ENCODE measurements around the gene IFT81. TPM values are rescaled to one million over a fixed set of nuclear protein-coding genes. Genes with fewer than 3 reads are reported as not detected.

Gene IFT81
- total and polyA plus RNA-seq, 2 of the 13 experiments (the other 11 are each of a cell fraction or from before 2014, with no cell fraction given), result 4.2 to 13.0 TPM

DNA sequence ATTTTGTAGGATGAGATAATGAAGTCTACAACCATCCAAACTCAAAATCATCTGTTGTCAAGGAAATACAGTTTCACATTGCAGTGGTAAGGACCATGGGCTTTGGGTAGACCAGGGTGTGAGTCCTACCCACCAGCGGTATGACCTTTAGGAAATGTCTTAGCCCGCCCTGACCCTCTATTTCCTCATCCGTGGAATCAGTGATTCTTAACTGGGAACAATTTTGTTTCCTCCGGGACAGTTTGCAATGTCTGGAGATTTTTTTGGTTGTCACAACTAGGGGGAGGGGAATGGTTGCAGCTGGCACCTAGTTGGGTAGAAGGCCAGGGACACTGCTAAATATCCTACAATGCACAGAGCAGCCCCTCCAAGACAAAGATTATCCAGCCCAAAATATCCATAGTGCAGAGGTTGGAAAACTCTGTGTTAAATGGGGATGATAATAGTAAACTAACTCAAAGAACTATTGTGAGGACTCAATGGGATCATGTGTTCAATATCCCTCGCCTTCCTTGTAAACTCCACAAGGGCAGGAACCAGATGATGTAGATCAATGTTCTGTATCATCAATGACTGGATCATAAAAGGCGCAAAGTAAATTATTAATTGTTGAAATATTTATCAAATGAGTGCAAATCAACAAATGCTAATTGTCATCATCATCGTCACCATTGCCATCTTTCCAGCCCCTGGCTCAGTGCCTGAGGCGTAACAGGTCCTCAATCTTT, 15.7 kb upstream of the IFT81 start (continued):
- TF ChIP-seq, protein P1, sequence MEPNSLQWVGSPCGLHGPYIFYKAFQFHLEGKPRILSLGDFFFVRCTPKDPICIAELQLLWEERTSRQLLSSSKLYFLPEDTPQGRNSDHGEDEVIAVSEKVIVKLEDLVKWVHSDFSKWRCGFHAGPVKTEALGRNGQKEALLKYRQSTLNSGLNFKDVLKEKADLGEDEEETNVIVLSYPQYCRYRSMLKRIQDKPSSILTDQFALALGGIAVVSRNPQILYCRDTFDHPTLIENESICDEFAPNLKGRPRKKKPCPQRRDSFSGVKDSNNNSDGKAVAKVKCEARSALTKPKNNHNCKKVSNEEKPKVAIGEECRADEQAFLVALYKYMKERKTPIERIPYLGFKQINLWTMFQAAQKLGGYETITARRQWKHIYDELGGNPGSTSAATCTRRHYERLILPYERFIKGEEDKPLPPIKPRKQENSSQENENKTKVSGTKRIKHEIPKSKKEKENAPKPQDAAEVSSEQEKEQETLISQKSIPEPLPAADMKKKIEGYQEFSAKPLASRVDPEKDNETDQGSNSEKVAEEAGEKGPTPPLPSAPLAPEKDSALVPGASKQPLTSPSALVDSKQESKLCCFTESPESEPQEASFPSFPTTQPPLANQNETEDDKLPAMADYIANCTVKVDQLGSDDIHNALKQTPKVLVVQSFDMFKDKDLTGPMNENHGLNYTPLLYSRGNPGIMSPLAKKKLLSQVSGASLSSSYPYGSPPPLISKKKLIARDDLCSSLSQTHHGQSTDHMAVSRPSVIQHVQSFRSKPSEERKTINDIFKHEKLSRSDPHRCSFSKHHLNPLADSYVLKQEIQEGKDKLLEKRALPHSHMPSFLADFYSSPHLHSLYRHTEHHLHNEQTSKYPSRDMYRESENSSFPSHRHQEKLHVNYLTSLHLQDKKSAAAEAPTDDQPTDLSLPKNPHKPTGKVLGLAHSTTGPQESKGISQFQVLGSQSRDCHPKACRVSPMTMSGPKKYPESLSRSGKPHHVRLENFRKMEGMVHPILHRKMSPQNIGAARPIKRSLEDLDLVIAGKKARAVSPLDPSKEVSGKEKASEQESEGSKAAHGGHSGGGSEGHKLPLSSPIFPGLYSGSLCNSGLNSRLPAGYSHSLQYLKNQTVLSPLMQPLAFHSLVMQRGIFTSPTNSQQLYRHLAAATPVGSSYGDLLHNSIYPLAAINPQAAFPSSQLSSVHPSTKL (CRISPR knock-in tag; IDR thresholded peaks at IDR 0.05), result no peak
- TF ChIP-seq MLLT10 (CRISPR knock-in tag; IDR thresholded peaks at IDR 0.05) (no peak), ZBTB38 (CRISPR knock-in tag; IDR thresholded peaks at IDR 0.05) (no peak), ZNF75D (CRISPR knock-in tag; IDR thresholded peaks at IDR 0.05; ENCODE audit: borderline replicate concordance) (no peak), ISL2 (CRISPR knock-in tag; IDR thresholded peaks at IDR 0.05) (0 out of 2 replicates have a peak, but pooled peaks have one; percentile 5), ZBTB21 (CRISPR knock-in tag; IDR thresholded peaks at IDR 0.05) (no peak), ZNF510 (CRISPR knock-in tag; IDR thresholded peaks at IDR 0.05; ENCODE audit: low read depth) (no peak), ZNF557 (CRISPR knock-in tag; IDR thresholded peaks at IDR 0.05) (no peak), NRL (CRISPR knock-in tag; IDR thresholded peaks at IDR 0.05; ENCODE audit: borderline replicate concordance) (no peak), TEAD2 (CRISPR knock-in tag; IDR thresholded peaks at IDR 0.05) (no peak), ZNF496 (CRISPR knock-in tag; IDR thresholded peaks at IDR 0.05; ENCODE audit: insufficient replicate concordance) (no peak), ZNF777 (CRISPR knock-in tag; IDR thresholded peaks at IDR 0.05) (no peak), ZNF549 (CRISPR knock-in tag; IDR thresholded peaks at IDR 0.05) (no peak), RFX5 (IDR thresholded peaks at IDR 0.05; ENCODE audit: low read depth, low read length) (no peak)
- TF ChIP-seq, protein P2, sequence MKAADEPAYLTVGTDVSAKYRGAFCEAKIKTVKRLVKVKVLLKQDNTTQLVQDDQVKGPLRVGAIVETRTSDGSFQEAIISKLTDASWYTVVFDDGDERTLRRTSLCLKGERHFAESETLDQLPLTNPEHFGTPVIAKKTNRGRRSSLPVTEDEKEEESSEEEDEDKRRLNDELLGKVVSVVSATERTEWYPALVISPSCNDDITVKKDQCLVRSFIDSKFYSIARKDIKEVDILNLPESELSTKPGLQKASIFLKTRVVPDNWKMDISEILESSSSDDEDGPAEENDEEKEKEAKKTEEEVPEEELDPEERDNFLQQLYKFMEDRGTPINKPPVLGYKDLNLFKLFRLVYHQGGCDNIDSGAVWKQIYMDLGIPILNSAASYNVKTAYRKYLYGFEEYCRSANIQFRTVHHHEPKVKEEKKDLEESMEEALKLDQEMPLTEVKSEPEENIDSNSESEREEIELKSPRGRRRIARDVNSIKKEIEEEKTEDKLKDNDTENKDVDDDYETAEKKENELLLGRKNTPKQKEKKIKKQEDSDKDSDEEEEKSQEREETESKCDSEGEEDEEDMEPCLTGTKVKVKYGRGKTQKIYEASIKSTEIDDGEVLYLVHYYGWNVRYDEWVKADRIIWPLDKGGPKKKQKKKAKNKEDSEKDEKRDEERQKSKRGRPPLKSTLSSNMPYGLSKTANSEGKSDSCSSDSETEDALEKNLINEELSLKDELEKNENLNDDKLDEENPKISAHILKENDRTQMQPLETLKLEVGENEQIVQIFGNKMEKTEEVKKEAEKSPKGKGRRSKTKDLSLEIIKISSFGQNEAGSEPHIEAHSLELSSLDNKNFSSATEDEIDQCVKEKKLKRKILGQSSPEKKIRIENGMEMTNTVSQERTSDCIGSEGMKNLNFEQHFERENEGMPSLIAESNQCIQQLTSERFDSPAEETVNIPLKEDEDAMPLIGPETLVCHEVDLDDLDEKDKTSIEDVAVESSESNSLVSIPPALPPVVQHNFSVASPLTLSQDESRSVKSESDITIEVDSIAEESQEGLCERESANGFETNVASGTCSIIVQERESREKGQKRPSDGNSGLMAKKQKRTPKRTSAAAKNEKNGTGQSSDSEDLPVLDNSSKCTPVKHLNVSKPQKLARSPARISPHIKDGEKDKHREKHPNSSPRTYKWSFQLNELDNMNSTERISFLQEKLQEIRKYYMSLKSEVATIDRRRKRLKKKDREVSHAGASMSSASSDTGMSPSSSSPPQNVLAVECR (CRISPR knock-in tag; IDR thresholded peaks at IDR 0.05; ENCODE audit: borderline replicate concordance), result 0 out of 2 replicates have a peak, but pooled peaks have one; percentile 4
- TF ChIP-seq, protein P3, sequence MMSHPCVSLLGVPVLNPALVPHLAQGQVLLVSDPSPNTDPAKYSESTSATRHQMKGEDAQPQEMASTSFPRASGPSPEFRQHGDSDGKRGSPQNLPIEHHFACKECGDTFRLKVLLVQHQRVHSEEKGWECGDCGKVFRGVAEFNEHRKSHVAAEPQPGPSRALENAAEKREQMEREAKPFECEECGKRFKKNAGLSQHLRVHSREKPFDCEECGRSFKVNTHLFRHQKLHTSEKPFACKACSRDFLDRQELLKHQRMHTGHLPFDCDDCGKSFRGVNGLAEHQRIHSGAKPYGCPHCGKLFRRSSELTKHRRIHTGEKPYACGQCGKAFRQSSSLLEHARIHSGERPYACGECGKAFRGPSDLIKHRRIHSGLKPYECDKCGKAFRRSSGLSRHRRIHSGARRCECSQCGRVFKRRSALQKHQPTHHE (CRISPR knock-in tag; IDR thresholded peaks at IDR 0.05; ENCODE audit: borderline replicate concordance), result no peak
- TF ChIP-seq, protein P4, sequence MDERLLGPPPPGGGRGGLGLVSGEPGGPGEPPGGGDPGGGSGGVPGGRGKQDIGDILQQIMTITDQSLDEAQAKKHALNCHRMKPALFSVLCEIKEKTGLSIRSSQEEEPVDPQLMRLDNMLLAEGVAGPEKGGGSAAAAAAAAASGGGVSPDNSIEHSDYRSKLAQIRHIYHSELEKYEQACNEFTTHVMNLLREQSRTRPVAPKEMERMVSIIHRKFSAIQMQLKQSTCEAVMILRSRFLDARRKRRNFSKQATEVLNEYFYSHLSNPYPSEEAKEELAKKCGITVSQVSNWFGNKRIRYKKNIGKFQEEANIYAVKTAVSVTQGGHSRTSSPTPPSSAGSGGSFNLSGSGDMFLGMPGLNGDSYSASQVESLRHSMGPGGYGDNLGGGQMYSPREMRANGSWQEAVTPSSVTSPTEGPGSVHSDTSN (CRISPR knock-in tag; IDR thresholded peaks at IDR 0.05), result no peak
- TF ChIP-seq, protein P5, sequence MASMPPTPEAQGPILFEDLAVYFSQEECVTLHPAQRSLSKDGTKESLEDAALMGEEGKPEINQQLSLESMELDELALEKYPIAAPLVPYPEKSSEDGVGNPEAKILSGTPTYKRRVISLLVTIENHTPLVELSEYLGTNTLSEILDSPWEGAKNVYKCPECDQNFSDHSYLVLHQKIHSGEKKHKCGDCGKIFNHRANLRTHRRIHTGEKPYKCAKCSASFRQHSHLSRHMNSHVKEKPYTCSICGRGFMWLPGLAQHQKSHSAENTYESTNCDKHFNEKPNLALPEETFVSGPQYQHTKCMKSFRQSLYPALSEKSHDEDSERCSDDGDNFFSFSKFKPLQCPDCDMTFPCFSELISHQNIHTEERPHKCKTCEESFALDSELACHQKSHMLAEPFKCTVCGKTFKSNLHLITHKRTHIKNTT (CRISPR knock-in tag; IDR thresholded peaks at IDR 0.05), result no peak

Measured in HepG2 (cell line).